HK-2 (cell line): Measurements from ENCODE around the gene CELSR1.

Source experiments
- DNase-seq: peaks from one replicate; pipeline ENCODE4 v3.0.0-alpha.2; 2018; ENCODE audit not compliant: unreplicated experiment

The CELSR1 gene

DNA sequence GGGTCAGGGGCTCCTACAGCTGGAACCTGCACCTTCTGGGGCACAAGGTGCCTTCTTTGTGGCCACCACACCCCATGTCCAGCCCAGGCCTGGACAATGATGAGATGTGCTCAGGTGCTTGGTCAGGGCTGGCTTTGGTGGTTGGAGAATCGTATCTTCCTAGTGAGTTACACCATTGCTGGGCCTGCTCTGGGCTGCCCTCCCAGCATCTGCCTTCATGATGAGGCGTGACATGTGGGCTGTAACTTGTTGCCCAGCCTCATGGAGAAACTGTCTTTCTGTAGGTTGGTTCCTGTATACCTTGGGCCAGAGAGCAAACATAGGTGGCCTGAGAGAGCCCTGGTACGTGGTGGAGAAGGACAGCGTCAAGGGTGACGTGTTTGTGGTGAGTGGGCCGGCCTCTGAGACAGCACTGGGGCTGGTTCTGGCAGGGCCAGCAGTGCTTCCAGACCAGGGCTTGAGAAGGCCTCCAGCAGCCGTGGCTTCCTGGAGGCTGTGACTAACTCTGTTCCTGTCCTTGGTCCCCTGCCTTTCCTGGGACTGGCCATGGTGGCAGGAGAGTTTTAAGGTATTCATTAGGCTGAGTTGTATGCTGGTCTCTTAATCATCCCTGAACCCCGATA lies 183.8 kb downstream of the CELSR1 start:
- no peak for DNase-seq

DNA sequence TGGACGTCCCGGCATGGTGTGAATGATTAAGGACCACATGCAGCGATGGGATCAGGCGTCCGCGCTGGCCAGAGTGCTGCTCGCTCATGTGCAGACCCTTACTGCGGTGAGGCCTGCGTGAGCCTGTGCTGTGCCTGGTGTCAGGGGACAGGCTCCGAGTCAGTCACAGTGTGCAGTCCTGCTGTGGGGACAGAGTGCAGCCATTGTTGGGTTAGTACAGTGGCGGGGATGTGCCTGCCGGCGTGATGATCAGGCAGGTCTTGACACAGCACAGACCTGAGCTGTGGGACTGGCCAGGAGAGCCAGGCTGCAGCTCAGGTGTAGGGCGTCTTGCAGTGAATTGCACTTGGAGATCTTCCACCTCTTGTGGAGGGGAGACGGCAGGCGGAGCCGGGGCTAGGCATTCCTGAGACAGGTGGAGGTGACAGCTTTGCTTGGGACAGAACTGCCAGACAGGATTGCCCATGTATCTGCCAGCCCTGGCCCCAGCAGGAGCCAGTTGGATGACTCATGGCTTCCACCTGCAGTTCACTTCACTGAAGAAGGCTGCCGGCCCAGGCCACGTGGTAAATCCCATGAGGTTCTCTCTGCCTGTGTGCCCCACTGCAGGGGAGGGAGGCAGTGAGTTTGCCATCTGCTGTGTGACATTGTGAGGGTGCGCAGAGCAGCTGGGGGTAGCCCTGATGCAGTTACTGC lies 184.6 kb downstream of the CELSR1 start:
- DNase-seq, result peak; percentile 74

- DNase-seq, result no peak
Observed at GRCh38 chr22:46352276-46352675, 185.1 kb downstream of the CELSR1 start.

DNA sequence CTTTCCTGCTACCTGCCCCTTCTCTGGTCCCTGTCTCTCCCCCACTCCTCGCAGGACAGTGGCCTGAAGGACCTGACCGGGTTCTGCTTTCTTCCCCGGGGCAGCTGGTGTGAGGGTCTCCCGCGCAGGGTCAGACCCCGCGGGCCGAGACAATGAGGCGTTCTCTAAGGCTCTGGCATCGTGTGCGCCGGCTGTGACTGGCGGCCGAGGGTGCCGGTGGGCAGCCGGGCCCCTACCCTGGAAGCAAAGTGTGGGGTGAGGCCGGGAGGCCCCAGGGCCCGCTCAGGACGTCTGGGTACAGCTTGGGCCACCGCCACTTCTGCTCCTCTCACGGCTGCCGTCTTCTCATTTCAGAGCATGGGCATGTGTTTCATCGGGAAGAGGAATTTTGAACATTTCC lies 185.7 kb downstream of the CELSR1 start:
- DNase-seq, result no peak

- DNase-seq, result no peak
Observed at GRCh38 chr22:46351131-46351735, 186.2 kb downstream of the CELSR1 start.

GRCh38 chr22:46350646-46351045 lies 186.8 kb downstream of the CELSR1 start:
- DNase-seq, result no peak

GRCh38 chr22:46350121-46350520 lies 187.3 kb downstream of the CELSR1 start:
- no peak for DNase-seq

GRCh38 chr22:46349681-46350080 lies 187.7 kb downstream of the CELSR1 start:
- DNase-seq, result no peak

DNA sequence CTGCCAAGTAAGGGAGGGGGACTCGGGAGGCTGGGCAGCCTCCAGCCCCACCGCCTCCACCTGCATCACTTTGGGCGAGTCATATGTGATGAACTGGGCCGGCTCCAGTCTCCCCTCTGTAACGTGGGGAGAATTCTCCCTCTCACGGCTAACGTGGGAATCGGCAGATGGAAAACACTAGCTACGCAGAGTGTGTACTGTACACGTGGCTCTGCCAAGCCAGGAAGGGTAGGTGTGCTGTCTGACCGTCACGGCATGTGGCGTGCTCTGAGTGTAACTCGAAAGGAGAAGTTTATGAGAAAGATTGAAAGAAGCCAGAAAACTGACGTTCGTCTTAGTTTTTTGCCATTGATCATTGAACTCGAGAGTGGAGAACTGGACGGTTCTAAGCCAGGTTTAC lies 188.2 kb downstream of the CELSR1 start:
- DNase-seq, result no peak

DNA sequence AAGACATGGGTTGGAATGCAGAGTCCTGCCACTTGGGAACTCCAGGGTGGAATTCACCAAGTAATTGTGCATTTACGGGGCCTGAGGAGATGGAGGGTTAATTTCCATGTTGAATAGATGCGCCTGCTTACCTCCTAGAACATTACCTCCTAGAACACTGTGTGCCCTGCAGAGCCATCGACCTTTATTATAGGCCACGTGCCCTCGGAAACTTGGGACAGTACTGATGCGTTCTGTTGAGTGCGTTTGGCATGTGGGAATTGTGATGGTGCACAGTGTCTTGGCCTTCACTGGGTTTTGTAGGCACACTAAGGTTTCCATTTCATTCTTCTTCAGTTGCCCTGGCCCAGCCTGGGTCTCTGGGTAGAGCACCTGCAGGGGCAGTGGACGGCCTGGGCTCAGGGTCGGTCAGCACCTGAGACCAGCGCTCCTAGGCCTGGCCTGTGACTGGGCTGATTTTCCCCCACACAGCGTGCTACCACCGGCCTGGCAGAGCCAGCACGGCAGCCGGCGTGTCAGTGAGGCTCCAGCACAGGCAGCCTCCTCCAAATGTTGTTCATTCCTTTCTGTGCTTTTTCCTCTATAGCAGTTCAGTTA lies 189.2 kb downstream of the CELSR1 start:
- DNase-seq, result no peak

- no peak for DNase-seq
Observed at GRCh38 chr22:46347646-46348045, 189.8 kb downstream of the CELSR1 start.

GRCh38 chr22:46346680-46347405 lies 190.6 kb downstream of the CELSR1 start:
- DNase-seq, result no peak

DNA sequence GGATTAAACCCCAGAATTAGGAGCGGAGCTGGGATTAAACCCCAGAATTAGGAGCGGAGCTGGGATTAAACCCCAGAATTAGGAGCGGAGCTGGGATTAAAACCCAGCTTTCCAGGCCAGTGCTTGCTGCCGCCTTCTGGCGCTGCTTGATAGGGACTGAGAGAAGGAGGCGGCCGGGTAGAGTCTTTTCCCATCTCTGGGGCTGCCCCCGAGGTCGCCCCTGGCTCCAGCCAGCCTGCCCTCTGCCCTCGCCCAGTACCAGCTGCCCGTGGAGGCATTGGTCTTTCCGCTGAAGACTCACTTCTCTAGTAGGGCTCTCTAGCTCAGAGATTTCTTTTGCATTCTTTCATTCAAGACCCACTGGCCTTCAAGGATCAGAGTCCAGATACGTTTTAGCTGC lies 196.7 kb downstream of the CELSR1 start:
- no peak for DNase-seq

DNA sequence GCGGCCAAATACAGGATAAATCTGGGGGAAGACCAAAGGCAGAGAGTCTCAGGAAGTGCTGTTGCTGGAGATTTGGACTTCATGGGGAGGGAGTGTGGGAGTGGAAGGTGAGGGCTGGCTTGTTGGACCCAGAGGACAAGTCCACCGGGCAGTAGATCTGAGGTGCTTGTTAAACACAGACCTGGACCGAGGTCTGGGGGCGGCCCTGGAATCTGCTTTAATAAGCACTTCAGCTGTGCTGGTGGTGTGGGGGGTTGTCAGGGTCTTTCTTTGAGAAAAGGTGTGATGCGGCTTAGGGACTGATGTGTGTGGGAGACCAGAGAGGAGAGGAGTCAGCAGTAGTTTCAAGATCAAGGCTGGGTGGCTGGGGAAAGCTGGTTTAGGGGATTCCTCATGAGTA lies 197.5 kb downstream of the CELSR1 start:
- DNase-seq, result no peak

GRCh38 chr22:46338636-46339035 lies 198.8 kb downstream of the CELSR1 start:
- DNase-seq, result no peak

DNA sequence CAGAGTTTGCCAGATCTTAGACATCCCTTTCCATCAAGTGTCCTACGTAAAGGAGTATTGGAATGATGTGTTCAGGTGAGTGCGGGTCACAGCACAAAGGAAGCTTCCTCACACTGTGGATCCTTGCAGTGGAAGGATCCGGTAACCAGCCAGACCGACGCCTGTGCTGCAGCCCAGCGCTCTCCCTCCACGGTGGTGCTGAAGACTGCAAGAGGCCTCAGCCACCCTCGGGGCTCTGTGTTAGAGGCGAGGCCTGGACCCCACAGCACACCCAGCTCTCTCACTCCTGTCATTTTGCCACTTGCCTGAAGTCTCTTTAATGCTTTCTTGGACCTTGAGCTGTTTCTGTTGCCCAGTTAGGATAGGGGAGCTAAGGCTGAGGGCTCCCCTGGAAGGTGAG lies 199.6 kb downstream of the CELSR1 start:
- DNase-seq, result no peak

DNA sequence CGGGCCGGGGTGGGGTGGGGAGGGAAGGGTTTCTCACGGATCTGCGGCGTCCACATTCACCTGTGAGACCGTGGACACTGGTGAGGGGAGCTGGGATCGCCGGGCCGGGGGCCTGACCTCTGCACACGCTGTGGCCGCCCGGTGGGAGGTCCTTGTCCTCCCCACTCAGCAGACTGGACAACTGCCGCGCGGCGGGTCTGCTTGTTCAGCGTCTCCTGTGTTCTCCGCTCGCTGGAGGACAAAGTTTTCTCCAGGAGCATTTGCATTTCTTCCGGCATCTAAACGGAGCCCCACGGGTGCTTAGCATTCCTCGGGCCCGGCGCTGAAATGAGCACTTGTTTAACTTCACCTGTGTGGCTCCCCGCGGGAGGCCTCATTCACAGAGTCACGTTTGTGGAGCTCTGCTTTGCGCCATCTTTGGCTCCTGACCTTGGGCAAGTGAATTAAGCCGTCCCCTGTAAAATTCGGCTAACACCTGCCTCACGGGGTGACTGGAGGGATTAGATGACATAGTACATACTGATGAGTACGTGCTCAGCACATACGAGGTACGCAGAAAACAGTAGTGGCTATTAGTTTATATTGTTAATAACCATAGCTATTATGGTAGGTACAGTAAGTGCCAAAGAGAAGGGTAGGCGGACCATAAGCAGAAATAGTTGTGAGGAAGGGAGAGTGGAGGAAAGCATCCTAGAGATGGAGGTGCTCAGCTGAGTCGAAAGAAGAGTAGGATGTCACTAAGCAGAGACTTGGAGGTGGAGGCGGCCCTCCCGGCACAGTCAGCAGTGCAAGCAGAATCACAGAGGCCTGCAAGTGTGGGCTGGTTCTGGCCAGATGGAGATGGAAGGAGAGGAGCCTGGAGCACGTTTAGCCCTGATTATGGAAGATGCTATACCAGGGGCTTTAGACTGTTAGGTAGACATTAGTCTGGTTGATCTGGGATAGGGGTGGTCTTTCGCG lies 201.0 kb downstream of the CELSR1 start:
- DNase-seq, result no peak

- DNase-seq, result peak; percentile 81
Observed at GRCh38 chr22:46335201-46336118, 202.0 kb downstream of the CELSR1 start, which contains the start of gene TRMU. TSS of gene TRMU (plus strand) at chr22:46335714. CDS start at chr22:46335765, 51 bp downstream.

- DNase-seq, result no peak
Observed at GRCh38 chr22:46331496-46331895, 205.9 kb downstream of the CELSR1 start.

DNA sequence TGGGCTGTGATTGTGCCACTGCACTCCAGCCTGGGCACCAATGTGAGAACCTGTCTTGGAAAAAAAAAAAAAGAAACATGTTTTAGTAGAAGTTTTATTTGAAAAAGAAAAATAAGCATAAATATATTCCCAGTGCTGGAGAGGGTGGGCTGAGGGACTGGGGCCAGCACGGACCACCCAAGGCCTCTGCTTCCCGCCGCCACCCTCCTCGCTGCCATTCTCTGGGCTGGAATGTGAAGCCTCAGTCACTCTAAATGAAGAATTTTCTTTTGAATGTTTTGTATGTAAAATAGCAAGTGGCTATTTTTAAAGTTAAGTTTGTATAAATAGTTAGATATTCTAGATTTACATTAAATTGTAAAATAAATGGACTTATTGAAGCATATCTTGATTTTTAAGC lies 207.0 kb downstream of the CELSR1 start:
- DNase-seq, result no peak
